ENCODE measurements around the gene ACE2.

ACE2 gene

GRCh38 chrX:15525664-15526416 lies 74.9 kb downstream of the ACE2 start:
- Histone ChIP-seq H3K4me1 (ENCODE audit: low read length) (no peaks in the 10 kb centered on the region), H3K9me3 (ENCODE audit: insufficient read depth, low read length) (no peaks in the 10 kb centered on the region), H3K4me3 (ENCODE audit: low read length) (no peak overlapping the region), H3K4me2 (ENCODE audit: low read length) (no peak overlapping the region), H3K27ac (ENCODE audit: low read length) (no peak overlapping the region), H3K9ac (ENCODE audit: low read length) (no peak overlapping the region), H2AFZ (ENCODE audit: low read depth, low read length) (no peak overlapping the region), H3K36me3 (replicated peaks; ENCODE audit: low read depth, low read length) (no peaks in the 10 kb centered on the region), H3K27me3 (ENCODE audit: low read depth, low read length) (peaks cover 6% of the 10 kb centered on the region; the same call in 1 of the 2 replicates), H4K20me1 (ENCODE audit: insufficient read depth, low read length) (no peaks in the 10 kb centered on the region), H3K79me2 (ENCODE audit: low read length) (no peaks in the 10 kb centered on the region)
- TF ChIP-seq CTCF (IDR thresholded peaks at IDR 0.05; ENCODE audit: low read depth, low read length) (no peak), EZH2phosphoT487 (IDR thresholded peaks at IDR 0.05; ENCODE audit: low read depth) (no peak)

GRCh38 chrX:15524417-15524816 lies 76.3 kb downstream of the ACE2 start:
- no peaks in the 10 kb centered on the region for H3K79me2 ChIP-seq (ENCODE audit: low read length)
- no peaks in the 10 kb centered on the region for H3K9me3 ChIP-seq (ENCODE audit: insufficient read depth, low read length)
- no peak overlapping the region for H3K9ac ChIP-seq (ENCODE audit: low read length)
- no peak overlapping the region for H3K4me3 ChIP-seq (ENCODE audit: low read length)
- no peaks in the 10 kb centered on the region for H3K4me1 ChIP-seq (ENCODE audit: low read length)
- TF ChIP-seq EZH2phosphoT487 (IDR thresholded peaks at IDR 0.05; ENCODE audit: low read depth) (no peak), CTCF (IDR thresholded peaks at IDR 0.05; ENCODE audit: low read depth, low read length) (no peak)
- H2AFZ ChIP-seq (ENCODE audit: low read depth, low read length), result no peak overlapping the region
- H3K36me3 ChIP-seq (replicated peaks; ENCODE audit: low read depth, low read length), result no peaks in the 10 kb centered on the region
- no peak overlapping the region for H3K4me2 ChIP-seq (ENCODE audit: low read length)
- no peaks in the 10 kb centered on the region for H4K20me1 ChIP-seq (ENCODE audit: insufficient read depth, low read length)
- peaks cover 6% of the 10 kb centered on the region; the same call in 1 of the 2 replicates for H3K27me3 ChIP-seq (ENCODE audit: low read depth, low read length)
- H3K27ac ChIP-seq (ENCODE audit: low read length), result no peak overlapping the region

GRCh38 chrX:15523088-15523487 lies 77.7 kb downstream of the ACE2 start:
- Histone ChIP-seq H3K79me2 (ENCODE audit: low read length) (no peaks in the 10 kb centered on the region), H3K27ac (ENCODE audit: low read length) (no peak overlapping the region), H3K4me3 (ENCODE audit: low read length) (no peak overlapping the region), H3K36me3 (replicated peaks; ENCODE audit: low read depth, low read length) (no peaks in the 10 kb centered on the region), H3K4me2 (ENCODE audit: low read length) (no peak overlapping the region), H4K20me1 (ENCODE audit: insufficient read depth, low read length) (no peaks in the 10 kb centered on the region), H3K4me1 (ENCODE audit: low read length) (no peaks in the 10 kb centered on the region), H2AFZ (ENCODE audit: low read depth, low read length) (no peak overlapping the region), H3K9ac (ENCODE audit: low read length) (no peak overlapping the region), H3K9me3 (ENCODE audit: insufficient read depth, low read length) (no peaks in the 10 kb centered on the region), H3K27me3 (ENCODE audit: low read depth, low read length) (peaks cover 6% of the 10 kb centered on the region; the same call in 1 of the 2 replicates)
- TF ChIP-seq CTCF (IDR thresholded peaks at IDR 0.05; ENCODE audit: low read depth, low read length) (no peak), EZH2phosphoT487 (IDR thresholded peaks at IDR 0.05; ENCODE audit: low read depth) (no peak)

- no peaks in the 10 kb centered on the region for H4K20me1 ChIP-seq (ENCODE audit: insufficient read depth, low read length)
- H2AFZ ChIP-seq (ENCODE audit: low read depth, low read length), result no peak overlapping the region
- peaks cover 6% of the 10 kb centered on the region; the same call in 1 of the 2 replicates for H3K27me3 ChIP-seq (ENCODE audit: low read depth, low read length)
- no peaks in the 10 kb centered on the region for H3K79me2 ChIP-seq (ENCODE audit: low read length)
- no peak overlapping the region for H3K27ac ChIP-seq (ENCODE audit: low read length)
- no peaks in the 10 kb centered on the region for H3K4me1 ChIP-seq (ENCODE audit: low read length)
- H3K9me3 ChIP-seq (ENCODE audit: insufficient read depth, low read length), result no peaks in the 10 kb centered on the region
- H3K4me3 ChIP-seq (ENCODE audit: low read length), result no peak overlapping the region
- no peak overlapping the region for H3K9ac ChIP-seq (ENCODE audit: low read length)
- no peaks in the 10 kb centered on the region for H3K36me3 ChIP-seq (replicated peaks; ENCODE audit: low read depth, low read length)
- TF ChIP-seq CTCF (IDR thresholded peaks at IDR 0.05; ENCODE audit: low read depth, low read length) (no peak), EZH2phosphoT487 (IDR thresholded peaks at IDR 0.05; ENCODE audit: low read depth) (no peak)
- no peak overlapping the region for H3K4me2 ChIP-seq (ENCODE audit: low read length)
These were observed 78.3 kb downstream of the ACE2 start for GRCh38 chrX:15522464-15522863.

All from OCI-LY3 (cell line).